Embryonic facial prominence (tissue), 1 donor: Measurements from ENCODE around the gene TMF1.

Source experiments
- DNase-seq: peaks from one replicate; pipeline ENCODE4 v3.0.0-alpha.2; 2016; ENCODE audit errors: extremely low spot score

Gene TMF1

DNA sequence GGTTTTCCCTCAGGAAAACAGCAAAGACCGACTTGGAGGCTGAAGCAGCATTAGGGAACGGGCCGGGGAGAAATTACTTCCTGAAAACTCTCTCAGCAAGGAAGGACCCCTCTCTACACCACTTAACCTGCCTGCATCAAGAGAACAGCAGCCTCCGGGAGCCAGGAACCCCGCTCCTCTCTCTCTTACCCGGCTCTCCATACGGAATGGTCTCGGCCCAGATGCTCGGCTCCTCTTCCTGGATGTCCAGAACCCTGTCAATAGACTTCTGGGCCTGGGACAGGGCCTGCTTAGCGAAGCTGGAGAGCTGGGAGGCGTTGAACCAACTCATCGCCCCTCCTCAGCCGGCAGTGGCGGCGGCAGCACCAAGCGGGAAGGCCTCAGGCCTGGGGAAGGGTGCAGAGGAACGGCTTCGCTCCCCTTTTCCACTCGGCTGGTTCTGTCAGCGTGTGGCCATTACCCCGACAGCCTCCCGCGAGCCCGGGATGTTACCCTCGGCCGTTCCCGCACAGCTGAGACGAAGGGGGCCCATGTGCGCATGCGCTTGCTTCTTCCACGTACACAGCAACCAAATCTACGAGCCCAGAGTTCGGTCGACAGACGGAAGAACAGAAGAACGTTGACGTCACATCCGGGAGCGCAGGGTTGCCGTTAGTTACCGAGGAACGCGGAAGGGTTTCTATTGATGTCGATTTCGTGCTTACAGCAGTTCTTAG is at the start of gene TMF1:
TMF1 (minus strand) TSS at position 578 of the 716 bp plus-strand sequence; CDS start at position 331, 247 bp downstream.
- peak; percentile 99 for DNase-seq

- DNase-seq: no peak
Measured at GRCh38 chr3:69099576-69099975, 47.4 kb upstream of the TMF1 start.

- DNase-seq: no peak
Measured at GRCh38 chr3:69097407-69098086, 45.4 kb upstream of the TMF1 start.

GRCh38 chr3:69096299-69096698 is 44.2 kb upstream of the TMF1 start:
- DNase-seq: no peak

- DNase-seq: no peak
Measured at GRCh38 chr3:69095636-69096035, 43.5 kb upstream of the TMF1 start.

- DNase-seq: no peak
Measured at GRCh38 chr3:69094467-69095205, 42.5 kb upstream of the TMF1 start.

- DNase-seq: no peak
Measured at GRCh38 chr3:69092030-69092516, 39.9 kb upstream of the TMF1 start.

- no peak for DNase-seq
Measured at GRCh38 chr3:69091389-69092029, 39.4 kb upstream of the TMF1 start.

DNA sequence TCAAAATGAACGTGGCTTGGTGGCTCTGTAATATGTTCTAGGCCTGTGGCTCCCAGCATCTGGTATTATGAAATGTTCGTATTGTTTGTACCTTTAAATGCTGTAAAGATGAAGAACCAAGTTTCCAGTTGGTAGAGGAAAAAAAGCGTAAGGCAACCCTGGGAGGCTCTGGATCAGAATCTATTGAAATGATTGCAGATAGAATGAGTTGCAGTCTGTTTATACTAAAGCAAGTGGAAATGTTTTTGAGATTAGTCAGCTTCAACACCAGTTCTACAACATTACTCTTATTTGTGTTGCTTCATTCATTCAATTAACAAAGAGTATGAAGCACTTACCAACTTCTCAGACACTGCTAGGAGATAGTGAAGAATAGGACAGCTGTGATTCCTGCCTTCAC is 37.9 kb upstream of the TMF1 start:
- no peak for DNase-seq

DNA sequence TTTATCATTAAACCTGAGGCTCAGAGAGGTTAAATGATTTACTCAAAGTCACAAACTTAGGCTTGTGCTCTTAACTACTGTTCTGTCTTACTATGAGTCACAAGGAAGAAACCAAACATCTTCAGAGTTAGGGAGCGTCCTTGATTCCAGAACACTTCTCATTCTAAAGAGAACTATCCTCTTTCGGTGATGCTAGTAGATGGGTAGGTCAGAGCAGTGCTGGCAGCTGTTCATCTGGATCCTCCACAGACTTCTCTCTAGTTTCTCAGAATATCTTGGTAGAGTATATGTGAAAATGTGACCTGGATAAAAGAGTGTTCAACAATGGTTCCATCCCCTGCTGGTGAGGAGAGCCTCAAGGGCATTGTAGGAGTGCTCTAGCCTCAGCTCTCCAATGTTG is 35.9 kb upstream of the TMF1 start:
- no peak for DNase-seq

DNA sequence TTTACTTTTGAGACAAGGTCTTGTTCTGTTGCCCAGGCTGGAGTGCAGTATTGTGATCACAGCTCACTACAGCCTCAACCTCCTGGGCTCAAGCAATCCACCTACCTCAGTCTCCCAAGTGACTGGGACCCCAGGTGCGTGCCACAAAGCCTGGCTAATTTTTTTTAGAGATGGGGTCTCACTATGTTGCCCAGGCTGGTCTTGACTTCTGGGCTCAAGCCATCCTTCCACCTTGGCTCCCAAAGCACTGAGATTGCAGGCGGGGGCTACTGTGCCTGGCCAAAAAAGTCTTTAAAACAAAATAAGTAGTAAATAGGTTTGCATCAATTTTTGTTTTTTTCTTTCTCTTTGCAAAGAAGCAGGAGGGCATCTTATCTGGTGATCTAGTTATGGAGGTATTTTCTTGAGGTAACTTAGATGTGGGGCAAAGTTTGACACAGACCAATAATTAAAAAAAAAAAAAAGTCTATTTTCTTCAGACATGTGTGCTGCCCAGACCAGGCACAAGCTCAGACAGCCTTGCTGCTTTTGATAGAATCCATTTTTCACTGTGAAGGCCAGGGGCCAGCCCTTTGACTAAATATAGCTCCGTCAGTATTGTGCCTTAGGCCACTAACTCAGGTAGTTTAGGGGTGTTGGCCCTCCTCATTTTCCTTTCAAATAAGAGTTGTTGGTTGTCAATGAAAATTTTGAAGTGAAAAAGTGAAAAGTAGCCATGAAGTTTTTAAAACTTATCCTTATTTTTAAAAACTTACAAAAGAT is 35.1 kb upstream of the TMF1 start:
- DNase-seq: no peak

DNA sequence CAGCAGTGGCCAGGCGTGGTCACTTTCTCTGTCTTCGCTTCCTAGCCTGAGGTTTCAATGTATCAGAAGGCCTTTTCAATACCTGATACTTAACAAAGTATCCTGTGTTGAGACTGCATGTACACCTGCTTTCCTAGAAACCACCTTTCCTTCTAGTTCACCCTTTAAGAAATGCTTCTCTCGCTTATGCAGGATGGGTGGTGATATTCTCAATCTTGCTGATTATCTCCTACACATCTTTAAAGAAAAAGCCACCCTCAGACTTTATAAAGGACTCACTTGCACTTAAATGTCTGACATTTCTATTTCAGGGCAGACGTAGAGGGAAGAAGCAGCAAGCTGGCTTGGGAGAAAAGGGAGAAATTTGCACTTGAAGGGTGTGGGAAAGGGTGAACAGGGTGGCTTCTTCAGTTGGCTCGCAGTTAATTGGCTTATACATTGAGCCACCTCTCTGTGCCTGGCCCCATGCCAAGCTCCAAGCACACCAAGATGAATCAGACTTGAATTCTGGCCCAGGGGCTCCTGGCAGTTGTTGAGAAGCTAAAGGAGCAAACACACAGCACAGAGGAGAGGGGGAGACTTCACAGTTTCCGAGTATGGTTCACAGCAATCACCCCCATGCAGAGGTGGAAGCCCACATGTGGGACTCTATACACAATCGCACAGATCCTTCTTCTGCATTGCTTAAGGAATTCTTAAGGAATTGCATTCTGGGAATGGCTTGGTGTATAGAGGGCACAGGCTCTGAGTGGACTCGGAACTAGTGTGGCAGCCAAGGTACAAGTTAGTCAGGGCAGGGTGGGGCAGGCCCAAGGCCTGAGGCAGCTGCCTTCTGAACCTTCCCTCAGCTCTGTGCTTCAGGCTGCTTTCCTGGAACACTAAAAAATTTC is 33.9 kb upstream of the TMF1 start:
- DNase-seq: no peak

GRCh38 chr3:69085168-69085832 is 33.2 kb upstream of the TMF1 start:
- no peak for DNase-seq

DNA sequence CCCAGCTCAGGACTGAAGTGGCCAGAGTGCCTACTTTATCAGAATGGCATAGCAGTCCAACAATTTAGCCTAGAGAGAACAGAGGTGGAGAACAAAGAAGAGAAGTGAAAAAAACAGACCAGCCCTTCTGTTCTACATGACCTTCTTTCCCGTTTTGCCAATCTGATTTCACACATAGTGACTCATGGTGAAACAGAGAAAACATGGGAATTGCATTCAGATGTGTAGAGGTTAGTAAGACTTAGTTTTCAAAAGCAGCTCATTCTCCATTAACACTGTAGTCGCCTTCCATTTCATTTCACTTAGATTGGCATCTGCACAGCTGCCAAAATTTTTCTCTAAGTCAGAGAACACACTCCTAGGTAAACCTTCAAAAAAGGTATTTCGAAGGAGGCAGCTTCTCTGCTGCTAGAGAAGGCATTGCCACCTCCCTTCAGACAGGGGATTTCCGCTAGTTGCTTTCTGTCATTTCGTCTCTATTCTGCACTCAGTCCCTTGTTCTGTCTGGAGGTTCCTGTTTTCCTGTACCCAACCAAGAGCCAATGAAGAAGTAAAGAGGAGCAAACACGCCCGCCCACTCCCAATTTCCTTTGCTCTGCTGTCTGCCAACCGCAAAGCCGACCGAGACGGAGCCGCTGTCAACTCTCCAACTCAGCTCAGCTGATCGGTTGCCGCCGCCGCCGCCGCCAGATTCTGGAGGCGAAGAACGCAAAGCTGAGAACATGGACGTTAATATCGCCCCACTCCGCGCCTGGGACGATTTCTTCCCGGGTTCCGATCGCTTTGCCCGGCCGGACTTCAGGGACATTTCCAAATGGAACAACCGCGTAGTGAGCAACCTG is 32.4 kb upstream of the TMF1 start, which contains the start of gene ARL6IP5:
ARL6IP5 (plus strand) TSS at position 612 of the 842 bp plus-strand sequence; CDS start at position 723, 111 bp downstream.
- DNase-seq: peak; percentile 88

DNA sequence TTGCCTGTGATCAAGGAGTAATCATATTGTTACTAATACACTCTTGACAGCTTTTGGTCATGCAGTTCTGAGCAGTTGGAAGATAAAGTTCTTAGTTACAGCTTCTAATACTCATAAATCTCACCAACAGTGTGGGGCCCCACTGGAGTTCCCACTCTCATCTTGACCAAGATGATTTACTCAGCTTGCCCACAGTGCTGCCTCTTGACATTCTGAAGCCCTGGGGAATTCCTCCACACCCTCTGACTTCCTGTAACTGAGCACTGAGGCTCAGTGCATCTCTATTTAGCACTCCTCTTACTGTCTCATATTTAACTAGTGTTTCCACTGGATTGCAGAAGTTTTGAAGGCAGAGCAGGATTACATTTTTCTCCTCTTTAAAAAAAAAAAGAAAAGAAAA is 30.7 kb upstream of the TMF1 start:
- no peak for DNase-seq

DNA sequence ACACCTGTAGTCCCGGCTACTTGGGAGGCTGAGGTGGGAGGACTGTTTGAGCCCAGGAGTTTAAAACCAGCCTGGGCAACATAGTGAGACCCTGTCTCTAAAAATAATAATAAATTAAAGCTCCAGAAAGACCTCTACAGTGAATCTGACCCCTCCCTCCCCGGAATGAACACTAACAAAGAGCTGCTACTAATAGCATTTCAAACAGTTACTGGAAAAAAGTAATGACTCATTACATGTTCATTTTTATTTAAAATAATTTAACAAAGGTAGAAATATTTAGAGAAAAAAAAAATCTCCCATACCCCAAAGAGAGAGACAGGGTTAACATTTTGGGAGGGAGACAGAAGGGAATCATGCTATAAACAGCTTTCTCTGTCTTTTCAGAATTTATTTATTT is 30.2 kb upstream of the TMF1 start:
- DNase-seq: no peak

- no peak for DNase-seq
Measured at GRCh38 chr3:69081583-69082262, 29.6 kb upstream of the TMF1 start.
